Neural cell (in vitro differentiated cells): Measurements from ENCODE around the gene TMPRSS11A.

ENCODE experiments used
- EP300 ChIP-seq: fragments of 450-650 bp; conservative IDR thresholded peaks from 2 replicates; pipeline ENCODE4 v1.6.1; 2014; ENCODE audit warnings: antibody characterized with exemption, mild to moderate bottlenecking, moderate library complexity; ENCODE audit not compliant: poor library complexity, severe bottlenecking
- EZH2 ChIP-seq: fragments of 200-600, 300-800 bp; shearing (Covaris generic), sonication (generic); IDR thresholded peaks from 2 replicates; pipeline ENCODE4 v1.6.1; 2014; ENCODE audit warnings: antibody characterized with exemption, low read length, borderline replicate concordance, mild to moderate bottlenecking; ENCODE audit not compliant: insufficient read depth, poor library complexity, severe bottlenecking
- MXI1 ChIP-seq: fragments of 450-650 bp; conservative IDR thresholded peaks from 2 replicates; pipeline ENCODE4 v1.6.1; 2014; ENCODE audit warnings: antibody characterized with exemption, mild to moderate bottlenecking; ENCODE audit not compliant: poor library complexity, severe bottlenecking
- POLR2AphosphoS5 ChIP-seq: IDR thresholded peaks from 2 replicates; pipeline ENCODE4 v1.6.1; 2012
- RAD21 ChIP-seq: fragments of 450-650 bp; conservative IDR thresholded peaks from 2 replicates; pipeline ENCODE4 v1.6.1; 2014; ENCODE audit warnings: antibody characterized with exemption, mild to moderate bottlenecking, moderate library complexity
- SMC3 ChIP-seq: fragments of 450-650 bp; conservative IDR thresholded peaks from 2 replicates; pipeline ENCODE4 v1.6.1; 2014; ENCODE audit warnings: antibody characterized with exemption, mild to moderate bottlenecking, moderate library complexity; ENCODE audit not compliant: poor library complexity
- TAF1 ChIP-seq: IDR thresholded peaks from 2 replicates; pipeline ENCODE4 v1.6.1; 2012; ENCODE audit warnings: low read depth
- TF ChIP-seq, protein P1 (sequence below): fragments of 450-650 bp; IDR thresholded peaks from 2 replicates; pipeline ENCODE4 v1.5.1; 2014; ENCODE audit warnings: antibody characterized with exemption, mild to moderate bottlenecking, moderate library complexity; ENCODE audit not compliant: poor library complexity, severe bottlenecking
- TF ChIP-seq, protein P2 (sequence below): IDR thresholded peaks from 2 replicates; pipeline ENCODE4 v1.6.1; 2012; ENCODE audit warnings: borderline replicate concordance

DNA sequence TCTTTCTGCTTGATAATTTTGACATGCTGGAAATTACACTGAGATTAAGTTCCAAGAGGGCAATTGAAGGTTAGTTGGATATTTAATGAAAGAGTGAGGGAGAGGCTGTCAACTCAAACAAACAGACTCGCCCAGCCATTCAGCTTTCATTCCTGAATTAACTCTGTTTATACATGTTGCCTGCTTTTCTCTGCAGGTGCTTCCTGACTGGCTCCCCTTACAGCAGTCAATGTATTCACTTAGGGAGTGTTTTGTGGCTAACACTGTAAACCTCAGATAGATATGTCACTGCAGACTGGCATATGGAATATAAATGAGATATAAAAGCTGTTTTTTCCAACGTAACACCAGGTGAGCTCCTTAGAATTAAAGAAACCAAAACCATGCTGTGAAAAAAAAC lies 28.7 kb downstream of the TMPRSS11A start:
- TF ChIP-seq EP300 (no peak), MXI1 (no peak), EZH2 (no peak), POLR2AphosphoS5 (no peak), RAD21 (no peak), TAF1 (no peak), SMC3 (no peak)
- TF ChIP-seq, protein P1, sequence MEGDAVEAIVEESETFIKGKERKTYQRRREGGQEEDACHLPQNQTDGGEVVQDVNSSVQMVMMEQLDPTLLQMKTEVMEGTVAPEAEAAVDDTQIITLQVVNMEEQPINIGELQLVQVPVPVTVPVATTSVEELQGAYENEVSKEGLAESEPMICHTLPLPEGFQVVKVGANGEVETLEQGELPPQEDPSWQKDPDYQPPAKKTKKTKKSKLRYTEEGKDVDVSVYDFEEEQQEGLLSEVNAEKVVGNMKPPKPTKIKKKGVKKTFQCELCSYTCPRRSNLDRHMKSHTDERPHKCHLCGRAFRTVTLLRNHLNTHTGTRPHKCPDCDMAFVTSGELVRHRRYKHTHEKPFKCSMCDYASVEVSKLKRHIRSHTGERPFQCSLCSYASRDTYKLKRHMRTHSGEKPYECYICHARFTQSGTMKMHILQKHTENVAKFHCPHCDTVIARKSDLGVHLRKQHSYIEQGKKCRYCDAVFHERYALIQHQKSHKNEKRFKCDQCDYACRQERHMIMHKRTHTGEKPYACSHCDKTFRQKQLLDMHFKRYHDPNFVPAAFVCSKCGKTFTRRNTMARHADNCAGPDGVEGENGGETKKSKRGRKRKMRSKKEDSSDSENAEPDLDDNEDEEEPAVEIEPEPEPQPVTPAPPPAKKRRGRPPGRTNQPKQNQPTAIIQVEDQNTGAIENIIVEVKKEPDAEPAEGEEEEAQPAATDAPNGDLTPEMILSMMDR = no peak
- TF ChIP-seq, protein P2, sequence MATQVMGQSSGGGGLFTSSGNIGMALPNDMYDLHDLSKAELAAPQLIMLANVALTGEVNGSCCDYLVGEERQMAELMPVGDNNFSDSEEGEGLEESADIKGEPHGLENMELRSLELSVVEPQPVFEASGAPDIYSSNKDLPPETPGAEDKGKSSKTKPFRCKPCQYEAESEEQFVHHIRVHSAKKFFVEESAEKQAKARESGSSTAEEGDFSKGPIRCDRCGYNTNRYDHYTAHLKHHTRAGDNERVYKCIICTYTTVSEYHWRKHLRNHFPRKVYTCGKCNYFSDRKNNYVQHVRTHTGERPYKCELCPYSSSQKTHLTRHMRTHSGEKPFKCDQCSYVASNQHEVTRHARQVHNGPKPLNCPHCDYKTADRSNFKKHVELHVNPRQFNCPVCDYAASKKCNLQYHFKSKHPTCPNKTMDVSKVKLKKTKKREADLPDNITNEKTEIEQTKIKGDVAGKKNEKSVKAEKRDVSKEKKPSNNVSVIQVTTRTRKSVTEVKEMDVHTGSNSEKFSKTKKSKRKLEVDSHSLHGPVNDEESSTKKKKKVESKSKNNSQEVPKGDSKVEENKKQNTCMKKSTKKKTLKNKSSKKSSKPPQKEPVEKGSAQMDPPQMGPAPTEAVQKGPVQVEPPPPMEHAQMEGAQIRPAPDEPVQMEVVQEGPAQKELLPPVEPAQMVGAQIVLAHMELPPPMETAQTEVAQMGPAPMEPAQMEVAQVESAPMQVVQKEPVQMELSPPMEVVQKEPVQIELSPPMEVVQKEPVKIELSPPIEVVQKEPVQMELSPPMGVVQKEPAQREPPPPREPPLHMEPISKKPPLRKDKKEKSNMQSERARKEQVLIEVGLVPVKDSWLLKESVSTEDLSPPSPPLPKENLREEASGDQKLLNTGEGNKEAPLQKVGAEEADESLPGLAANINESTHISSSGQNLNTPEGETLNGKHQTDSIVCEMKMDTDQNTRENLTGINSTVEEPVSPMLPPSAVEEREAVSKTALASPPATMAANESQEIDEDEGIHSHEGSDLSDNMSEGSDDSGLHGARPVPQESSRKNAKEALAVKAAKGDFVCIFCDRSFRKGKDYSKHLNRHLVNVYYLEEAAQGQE = no peak
